GM12878 (cell line): ENCODE measurements around the gene SERPINB5. TPM values are rescaled to one million over a fixed set of nuclear protein-coding genes. Genes with fewer than 3 reads are reported as not detected.

ENCODE experiments used
- ATAC-seq: fragments of 200-7000 bp; cut with Tn5 transposase; 3 replicates; pipeline ENCODE4 v1.9.1; 2020; ENCODE audit warnings: mild to moderate bottlenecking, moderate library complexity
- BruUV-seq: library from RNA; stranded (reverse); fragments of 400-500 nt; replicated peaks from 2 replicates; lab custom pipeline; 2021; lab: Mats Ljungman, UMichigan
- CTCF ChIA-PET: fragments of 300-600 bp; sonication (Branson Sonifier 250); formaldehyde crosslinking; extraction: SDS; loops from one replicate; lab custom pipeline; 2021; ENCODE audit warnings: inconsistent platforms; lab: Yijun Ruan, JAX
- POLR2A ChIA-PET: fragments of 350-600 bp; formaldehyde crosslinking; extraction: SDS; loops from one replicate; lab custom pipeline; 2021; ENCODE audit warnings: inconsistent platforms; lab: Charles Lee
- RAD21 ChIA-PET: fragments of 300-600 bp; sonication (Branson Sonifier 250); formaldehyde crosslinking; loops from one replicate; lab custom pipeline; 2023; ENCODE audit warnings: antibody characterized with exemption; ENCODE audit not compliant: unreplicated experiment; lab: Charles Lee
- SMC1A ChIA-PET: fragments of 300-600 bp; sonication (Branson Sonifier 250); formaldehyde crosslinking; loops from one replicate; lab custom pipeline; 2023; ENCODE audit not compliant: unreplicated experiment, uncharacterized antibody; lab: Charles Lee
- DNase-seq: peaks from one replicate; pipeline ENCODE4 v3.0.0-alpha.2; 2011; ENCODE audit warnings: low read depth, low spot score
- FAIRE-seq: peaks from 3 replicates; lab custom pipeline; 2011; peaks lifted over from hg19 to GRCh38; lab: Jason Lieb, UNC
- H2AFZ ChIP-seq: 2 replicates; pipeline ENCODE4 v1.6.0; 2011; ENCODE audit warnings: low read depth, low read length, control low read depth; ENCODE audit not compliant: control insufficient read depth
- H3K27ac ChIP-seq: 2 replicates; pipeline ENCODE4 v1.5.1; 2011; ENCODE audit warnings: control low read depth; ENCODE audit not compliant: control insufficient read depth, insufficient read depth
- H3K27me3 ChIP-seq, 2 experiments: replicated peaks in 1 of 2; 2 replicates each; pipeline versions ENCODE4 v1.6.0 to v1.6.1; 2011; ENCODE audit warnings: low read length in 1 of 2; ENCODE audit not compliant: control insufficient read depth in 2 of 2, insufficient read depth in 2 of 2
- H3K36me3 ChIP-seq, 2 experiments: 2 replicates each; pipeline ENCODE4 v1.5.1; 2011; ENCODE audit warnings: low read length in 1 of 2; ENCODE audit not compliant: control insufficient read depth in 2 of 2, insufficient read depth in 2 of 2
- H3K4me1 ChIP-seq: 2 replicates; pipeline ENCODE4 v1.6.1; 2011; ENCODE audit warnings: mild to moderate bottlenecking, low read length, moderate library complexity, mixed read lengths; ENCODE audit not compliant: control insufficient read depth, insufficient read depth
- H3K4me2 ChIP-seq: 2 replicates; pipeline ENCODE4 v1.6.0; 2011; ENCODE audit warnings: control low read depth; ENCODE audit not compliant: control insufficient read depth, insufficient read depth
- H3K4me3 ChIP-seq: fragments of 200-600 bp; sonication (generic); 2 replicates; pipeline ENCODE4 v1.5.1; 2016
- H3K79me2 ChIP-seq: 2 replicates; pipeline ENCODE4 v1.6.0; 2011; ENCODE audit warnings: low read length; ENCODE audit not compliant: control insufficient read depth, insufficient read depth
- H3K9ac ChIP-seq: 2 replicates; pipeline ENCODE4 v1.8.0; 2011; ENCODE audit warnings: low read length, control low read depth, mixed read lengths; ENCODE audit not compliant: control insufficient read depth, insufficient read depth
- H3K9me3 ChIP-seq: replicated peaks from 3 replicates; pipeline ENCODE4 v1.5.1; 2011; ENCODE audit warnings: mild to moderate bottlenecking, low read length; ENCODE audit not compliant: control insufficient read depth, insufficient read depth
- H4K20me1 ChIP-seq: 2 replicates; pipeline ENCODE4 v1.6.0; 2011; ENCODE audit not compliant: control insufficient read depth, insufficient read depth
- BCL11A ChIP-seq: IDR thresholded peaks from 2 replicates; pipeline ENCODE4 v1.6.1; 2011; ENCODE audit warnings: low read depth, low read length
- BMI1 ChIP-seq: fragments of 450-650 bp; IDR thresholded peaks from 2 replicates; pipeline ENCODE4 v1.6.1; 2016; ENCODE audit warnings: mild to moderate bottlenecking, moderate library complexity, borderline replicate concordance
- DPF2 ChIP-seq: fragments of 450-650 bp; IDR thresholded peaks from 2 replicates; pipeline ENCODE4 v1.6.1; 2017; ENCODE audit warnings: mild to moderate bottlenecking
- IRF5 ChIP-seq: fragments of 450-650 bp; IDR thresholded peaks from 2 replicates; pipeline ENCODE4 v1.6.1; 2017; ENCODE audit warnings: borderline replicate concordance
- KDM1A ChIP-seq: fragments of 200-600 bp; sonication (generic); IDR thresholded peaks from 2 replicates; pipeline ENCODE4 v1.6.1; 2016; ENCODE audit warnings: borderline replicate concordance
- REST ChIP-seq: IDR thresholded peaks from 2 replicates; pipeline ENCODE4 v1.6.1; 2012; ENCODE audit warnings: mild to moderate bottlenecking, low read depth, low read length
- SKIL ChIP-seq: fragments of 450-650 bp; IDR thresholded peaks from 2 replicates; pipeline ENCODE4 v1.6.1; 2017; ENCODE audit warnings: mild to moderate bottlenecking, low read depth, inconsistent platforms; ENCODE audit not compliant: poor library complexity, severe bottlenecking
- USF2 ChIP-seq: IDR thresholded peaks from 2 replicates; pipeline ENCODE4 v1.6.1; 2011; ENCODE audit warnings: low read depth, low read length, improper control_type of control experiment, borderline replicate concordance
- ZBTB33 ChIP-seq: fragments of 450-650 bp; IDR thresholded peaks from 2 replicates; pipeline ENCODE4 v1.6.1; 2017; ENCODE audit warnings: mild to moderate bottlenecking
- WGBS: methylation state at CpG from one replicate; pipeline ENCODE4 v1.1.6; 2016; ENCODE audit warnings: low lambda C conversion rate; ENCODE audit not compliant: insufficient replicate concordance, insufficient coverage; ENCODE audit errors: missing lambda C conversion rate; 5-methylcytosine and 5-hydroxymethylcytosine counted together
- in situ Hi-C: fragments of 300-500 bp; cut with MboI; formaldehyde crosslinking; loops from 9 replicates; pipeline ENCODE4 v1.14.3; 2018; ENCODE audit warnings: mixed read lengths
- intact Hi-C: fragments of 100-400 bp; cut with micrococcal nuclease; formaldehyde crosslinking; loops from one replicate; pipeline ENCODE4 v1.14.2; 2022; ENCODE audit not compliant: unreplicated experiment
- polyA plus RNA-seq, 11 experiments: library from polyadenylated mRNA; depleted of rRNA in 4 of 11; unstranded in 6 of 11; stranded (reverse) in 5 of 11; fragments of >200 nt; fragmentation: Nextera tagmentation in 4 of 11; fragmentation: Illumina TruSeq in 1 of 11; extraction: Ambion mirVana in 4 of 11; extraction: Trizol in 1 of 11; gene quantifications; 1 replicate in 1 of 11; 2 replicates in 10 of 11; pipeline versions ENCODE4 v1.2.1 to v1.2.3, GENCODE V29; 2011 to 2016; ENCODE audit warnings: inconsistent platforms in 2 of 11, missing spikeins in 2 of 11, low read depth in 1 of 11
- total RNA-seq, 4 experiments: library from RNA; depleted of rRNA in 3 of 4; stranded (reverse); fragments of >200 nt in 3 of 4; fragmentation: Illumina TruSeq in 1 of 4; extraction: Trizol in 1 of 4; gene quantifications; 2 replicates each; pipeline versions ENCODE4 v1.2.1 to v1.2.3, GENCODE V29; 2013 to 2021
- TF ChIP-seq, protein P1 (sequence below): fragments of 450-650 bp; IDR thresholded peaks from 2 replicates; pipeline ENCODE4 v1.6.1; 2016; ENCODE audit warnings: mild to moderate bottlenecking

The SERPINB5 gene
- total and polyA plus RNA-seq, 10 of the 15 experiments (the other 5 are each of a cell fraction or from before 2014, with no cell fraction given) = 0.03 to 0.04 TPM; not detected in 8

GRCh38 chr18:63520053-63520685 is 43.4 kb downstream of the SERPINB5 start:
- Histone ChIP-seq H2AFZ (no peak overlapping the region), H3K9me3 (no peaks in the 10 kb centered on the region), H3K79me2 (no peaks in the 10 kb centered on the region), H3K4me2 (no peak overlapping the region), H4K20me1 (no peaks in the 10 kb centered on the region), H3K27me3 (no peaks in the 10 kb centered on the region; a peak in 1 of 4 replicates), H3K4me3 (no peak overlapping the region), H3K4me1 (no peaks in the 10 kb centered on the region), H3K9ac (no peak overlapping the region), H3K27ac (no peak overlapping the region), H3K36me3 (no peaks in the 10 kb centered on the region)
- POLR2A ChIA-PET = no interaction called here
- DNase-seq = no peak
- in situ Hi-C loops = loop anchor here (5.0 to 25.0 kb wide), 3 partner anchors 52 to 467 kb away; no protein-coding TSS in a partner anchor
- SMC1A ChIA-PET = interaction anchor here (1.0 to 7.1 kb wide), 3 partner anchors 30 to 416 kb away, joined by 3 to 130 read pairs (median 7); no protein-coding TSS in a partner anchor
- intact Hi-C loops = no loop called here
- no peak for TF ChIP-seq IRF5
- TF ChIP-seq SKIL = no peak
- TF ChIP-seq REST = no peak
- no peak for TF ChIP-seq KDM1A
- TF ChIP-seq BMI1 = no peak
- TF ChIP-seq USF2 = no peak
- TF ChIP-seq ZBTB33 = no peak
- TF ChIP-seq, protein P1, sequence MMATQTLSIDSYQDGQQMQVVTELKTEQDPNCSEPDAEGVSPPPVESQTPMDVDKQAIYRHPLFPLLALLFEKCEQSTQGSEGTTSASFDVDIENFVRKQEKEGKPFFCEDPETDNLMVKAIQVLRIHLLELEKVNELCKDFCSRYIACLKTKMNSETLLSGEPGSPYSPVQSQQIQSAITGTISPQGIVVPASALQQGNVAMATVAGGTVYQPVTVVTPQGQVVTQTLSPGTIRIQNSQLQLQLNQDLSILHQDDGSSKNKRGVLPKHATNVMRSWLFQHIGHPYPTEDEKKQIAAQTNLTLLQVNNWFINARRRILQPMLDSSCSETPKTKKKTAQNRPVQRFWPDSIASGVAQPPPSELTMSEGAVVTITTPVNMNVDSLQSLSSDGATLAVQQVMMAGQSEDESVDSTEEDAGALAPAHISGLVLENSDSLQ = no peak
- TF ChIP-seq DPF2 = no peak
- TF ChIP-seq BCL11A = no peak
- no peak for FAIRE-seq
- CTCF ChIA-PET = interaction anchor here (0.6 to 8.2 kb wide), 8 partner anchors 12 to 1256 kb away, joined by 3 to 237 read pairs (median 16); no protein-coding TSS in a partner anchor
- WGBS = 8% methylated on average over 3 of the region's 3 CpGs
- BruUV-seq = no TSS peak
- RAD21 ChIA-PET = interaction anchor here (2.8 to 10.9 kb wide), 3 partner anchors 59 to 325 kb away, joined by 14 to 149 read pairs (median 16); no protein-coding TSS in a partner anchor
- ATAC-seq = no peak
